HG02798 (cell line): ENCODE data around the gene TRAPPC12.

Experiments
- ATAC-seq: cut with Tn5 transposase; IDR thresholded peaks from one replicate; pipeline ENCODE4 v1.9.1; 2021; ENCODE audit warnings: mild to moderate bottlenecking; ENCODE audit not compliant: unreplicated experiment, poor library complexity

Gene TRAPPC12

GRCh38 chr2:3527886-3528785 is 148.6 kb downstream of the TRAPPC12 start:
- no peak for ATAC-seq
